ENCODE measurements around the gene CMKLR1. TPM values are rescaled to one million over a fixed set of nuclear protein-coding genes. Genes with fewer than 3 reads are reported as not detected.

The CMKLR1 gene
- total RNA-seq, 1 experiment from 2014 or later: 0.66 TPM

DNA sequence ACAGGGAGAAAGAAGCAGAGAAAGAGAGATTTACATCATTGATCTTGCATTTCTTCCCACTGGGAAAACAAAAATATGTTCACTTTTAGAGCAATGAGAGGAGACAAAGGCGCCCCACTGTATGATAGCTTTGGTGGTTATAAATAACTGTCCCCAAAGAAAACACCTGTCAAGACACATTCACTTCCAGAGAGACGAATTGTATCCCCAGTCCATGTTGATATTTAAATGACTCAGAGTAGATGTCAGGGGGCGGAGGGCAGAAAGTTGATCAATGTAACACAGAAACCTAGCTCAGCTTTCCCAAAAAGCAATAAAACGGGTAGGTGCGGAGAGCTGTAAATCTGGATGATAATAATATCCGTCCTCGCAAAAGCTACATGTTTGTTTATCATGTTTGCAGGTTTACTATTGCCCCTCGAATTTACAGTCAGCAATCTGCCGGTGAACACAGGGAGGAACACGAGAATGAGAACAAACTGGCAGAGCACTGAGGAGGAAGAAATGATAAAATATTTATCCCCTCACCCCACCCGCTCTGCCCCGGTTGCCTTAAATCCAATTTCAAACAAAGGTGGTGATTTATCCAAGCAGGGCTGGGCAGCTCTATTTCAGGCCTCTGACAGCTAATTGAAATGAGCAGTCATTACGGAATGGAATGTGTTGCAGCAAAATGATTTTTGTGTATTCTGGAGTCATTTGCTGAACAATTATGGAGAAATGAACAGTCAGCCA is 84.4 kb downstream of the CMKLR1 start:
- DNase-seq: no peak
- Histone ChIP-seq H4K91ac (ENCODE audit: insufficient read length, low read depth, low read length) (no peak overlapping the region), H3K4ac (ENCODE audit: low read depth, low read length) (no peak overlapping the region), H3K14ac (ENCODE audit: insufficient read depth, low read length) (no peak overlapping the region), H3K56ac (ENCODE audit: insufficient read length, low read depth, low read length) (no peak overlapping the region), H2BK15ac (ENCODE audit: low read depth, low read length) (no peak overlapping the region), H2BK12ac (ENCODE audit: insufficient read length, low read depth, low read length) (no peak overlapping the region), H4K5ac (ENCODE audit: insufficient read length, low read depth, low read length) (no peak overlapping the region), H3K79me2 (ENCODE audit: insufficient read depth, low read length) (no peaks in the 10 kb centered on the region), H4K20me1 (ENCODE audit: control insufficient read depth, insufficient read depth, insufficient read length) (no peaks in the 10 kb centered on the region), H3K9me3 (ENCODE audit: control insufficient read depth, low read depth, low read length) (no peaks in the 10 kb centered on the region), H2BK20ac (ENCODE audit: low read depth, low read length, poor library complexity, severe bottlenecking) (no peak overlapping the region), H3K23ac (ENCODE audit: insufficient read length, low read depth, low read length) (no peak overlapping the region), H3K79me1 (ENCODE audit: insufficient read depth, low read depth, low read length, poor library complexity, severe bottlenecking) (no peaks in the 10 kb centered on the region), H2AFZ (ENCODE audit: low read length) (no peak overlapping the region), H3K4me2 (ENCODE audit: insufficient read depth, insufficient read length, low read length) (no peak overlapping the region), H2BK120ac (ENCODE audit: low read depth, low read length, poor library complexity, severe bottlenecking) (no peak overlapping the region), H2AK5ac (ENCODE audit: insufficient read length, low read length) (no peak overlapping the region), H3K4me1 (ENCODE audit: insufficient read depth, low read length) (peaks cover 7% of the 10 kb centered on the region), H2BK5ac (ENCODE audit: insufficient read length, low read length) (no peak overlapping the region), H3K27me3 (ENCODE audit: insufficient read depth, low read length) (no peaks in the 10 kb centered on the region), H3K18ac (ENCODE audit: insufficient read length, low read depth, low read length) (no peak overlapping the region), H4K8ac (replicated peaks; ENCODE audit: insufficient read length, low read depth, low read length) (no peak overlapping the region), H3K9ac (ENCODE audit: extremely low read depth, insufficient read length, low read length) (no peak overlapping the region), H3T11ph (ENCODE audit: low read length) (no peak overlapping the region), H3K27ac (ENCODE audit: insufficient read length, low read depth, low read length) (no peak overlapping the region), H3K23me2 (ENCODE audit: insufficient read length, low read depth, low read length, poor library complexity, severe bottlenecking) (no peaks in the 10 kb centered on the region)
- H3K4me1 Mint-ChIP-seq: peaks cover 21 to 30% of the 10 kb centered on the region in 2 experiments
- TF ChIP-seq, protein P1, sequence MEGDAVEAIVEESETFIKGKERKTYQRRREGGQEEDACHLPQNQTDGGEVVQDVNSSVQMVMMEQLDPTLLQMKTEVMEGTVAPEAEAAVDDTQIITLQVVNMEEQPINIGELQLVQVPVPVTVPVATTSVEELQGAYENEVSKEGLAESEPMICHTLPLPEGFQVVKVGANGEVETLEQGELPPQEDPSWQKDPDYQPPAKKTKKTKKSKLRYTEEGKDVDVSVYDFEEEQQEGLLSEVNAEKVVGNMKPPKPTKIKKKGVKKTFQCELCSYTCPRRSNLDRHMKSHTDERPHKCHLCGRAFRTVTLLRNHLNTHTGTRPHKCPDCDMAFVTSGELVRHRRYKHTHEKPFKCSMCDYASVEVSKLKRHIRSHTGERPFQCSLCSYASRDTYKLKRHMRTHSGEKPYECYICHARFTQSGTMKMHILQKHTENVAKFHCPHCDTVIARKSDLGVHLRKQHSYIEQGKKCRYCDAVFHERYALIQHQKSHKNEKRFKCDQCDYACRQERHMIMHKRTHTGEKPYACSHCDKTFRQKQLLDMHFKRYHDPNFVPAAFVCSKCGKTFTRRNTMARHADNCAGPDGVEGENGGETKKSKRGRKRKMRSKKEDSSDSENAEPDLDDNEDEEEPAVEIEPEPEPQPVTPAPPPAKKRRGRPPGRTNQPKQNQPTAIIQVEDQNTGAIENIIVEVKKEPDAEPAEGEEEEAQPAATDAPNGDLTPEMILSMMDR (conservative IDR thresholded peaks at IDR 0.05): no peak
- no peak overlapping the region for H3K27ac Mint-ChIP-seq
- WGBS (ENCODE audit: extremely low coverage, insufficient read length, low lambda C conversion rate): no CpG with 5 or more reads among the region's 13 CpGs
- H3K27me3 Mint-ChIP-seq (ENCODE audit: low read depth): peaks cover 8% of the 10 kb centered on the region
- peaks cover 3 to 6% of the 10 kb centered on the region in 2 experiments; a peak in 4 of 5 replicates for H3K9me3 Mint-ChIP-seq
- H3K4me3 Mint-ChIP-seq: no peak overlapping the region
- H3K36me3 Mint-ChIP-seq (ENCODE audit: insufficient read depth in 1 of 3, low read depth in 3 of 3): peaks cover 0 to 6% (median 1%) of the 10 kb centered on the region in 3 experiments; a peak in 2 of 7 replicates

Measured in H9 (cell line).